GM21528 (cell line): ENCODE measurements around the gene CD81.
"Not testable (repeated sequence)": the region's sequence is repeated elsewhere in the genome, so short reads cannot be mapped to it uniquely, and the experiment has no call there.

ENCODE experiments used
- ATAC-seq: cut with Tn5 transposase; IDR thresholded peaks from one replicate; pipeline ENCODE4 v1.9.1; 2021; ENCODE audit warnings: mild to moderate bottlenecking, moderate library complexity; ENCODE audit not compliant: unreplicated experiment, low FRiP score

The CD81 gene

DNA sequence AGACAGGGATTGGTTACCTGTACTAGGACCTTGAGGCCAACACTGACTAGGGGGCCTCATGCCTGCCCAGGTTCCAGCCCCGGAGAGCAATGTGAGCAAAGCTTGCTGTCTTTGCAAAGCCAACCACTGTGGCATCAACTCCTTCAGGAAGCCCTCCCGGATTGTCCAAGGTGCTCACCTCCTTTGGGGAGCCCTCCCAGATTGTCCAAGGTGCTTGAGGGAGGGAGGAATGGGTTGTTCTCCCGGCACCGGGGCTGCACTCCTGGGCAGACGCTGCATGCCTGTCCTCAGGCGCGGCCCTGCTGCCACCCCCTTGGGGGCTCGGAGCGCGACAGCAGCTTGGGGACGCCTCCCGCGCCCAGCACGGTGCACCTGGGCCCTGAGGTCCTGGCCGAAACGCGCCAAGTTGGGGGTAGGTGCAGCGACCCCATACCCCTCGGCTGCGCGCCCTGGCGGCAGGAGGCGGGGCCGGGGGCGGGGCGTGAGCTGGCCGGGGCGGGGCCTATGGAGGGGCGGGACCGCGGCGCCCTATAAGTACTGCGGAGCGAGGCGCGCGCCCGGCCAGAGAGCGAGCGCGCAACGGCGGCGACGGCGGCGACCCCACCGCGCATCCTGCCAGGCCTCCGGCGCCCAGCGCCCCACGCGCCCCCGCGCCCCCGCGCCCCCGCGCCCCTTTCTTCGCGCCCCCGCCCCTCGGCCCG is at the start of gene CD81:
Gene CD81, plus strand, starts transcription at position 560 of the 701 bp plus-strand sequence. CDS start 240 bp downstream, outside the sequence.
- peak; percentile 51 for ATAC-seq

DNA sequence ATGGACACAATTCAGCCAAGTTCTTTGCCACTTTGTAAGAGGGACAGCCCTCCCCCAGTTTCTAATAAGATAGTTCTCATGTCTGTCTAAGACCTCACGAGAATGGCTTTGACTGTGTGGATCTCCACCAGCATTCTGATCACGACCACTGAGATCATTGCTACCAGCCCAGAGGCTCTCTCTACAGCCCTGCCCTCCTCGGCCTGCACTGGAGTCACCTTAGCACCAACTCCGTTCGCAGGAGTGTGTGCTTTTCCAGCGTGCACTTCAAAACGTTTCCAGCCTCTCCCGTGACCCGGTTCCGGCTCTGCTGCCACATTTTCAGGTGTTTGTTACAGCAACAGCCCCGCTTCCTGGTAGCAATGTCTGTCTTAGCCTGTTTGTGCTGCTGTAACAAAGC is 49.1 kb upstream of the CD81 start:
- ATAC-seq = no peak

- ATAC-seq = no peak
Measured at GRCh38 chr11:2328656-2329354, 48.3 kb upstream of the CD81 start.

DNA sequence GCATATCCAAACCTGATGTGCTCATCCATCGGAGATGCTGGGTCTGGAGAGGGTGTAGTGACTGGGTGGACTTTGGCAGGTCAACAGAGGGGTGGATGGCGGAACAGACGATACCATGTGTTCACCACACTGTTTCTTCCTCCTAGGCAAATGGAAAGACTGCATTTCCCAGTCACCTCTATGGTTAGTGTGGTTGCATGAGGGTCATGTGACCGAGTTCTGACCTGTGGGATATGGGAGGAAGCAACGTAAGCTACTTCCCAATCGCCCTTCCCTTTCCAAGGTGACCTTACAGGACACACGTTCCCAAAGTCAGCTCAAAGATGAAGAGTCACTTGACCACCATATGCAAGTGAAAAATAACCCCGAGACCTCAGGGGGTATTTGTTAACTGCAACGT is 47.6 kb upstream of the CD81 start:
- ATAC-seq = no peak

DNA sequence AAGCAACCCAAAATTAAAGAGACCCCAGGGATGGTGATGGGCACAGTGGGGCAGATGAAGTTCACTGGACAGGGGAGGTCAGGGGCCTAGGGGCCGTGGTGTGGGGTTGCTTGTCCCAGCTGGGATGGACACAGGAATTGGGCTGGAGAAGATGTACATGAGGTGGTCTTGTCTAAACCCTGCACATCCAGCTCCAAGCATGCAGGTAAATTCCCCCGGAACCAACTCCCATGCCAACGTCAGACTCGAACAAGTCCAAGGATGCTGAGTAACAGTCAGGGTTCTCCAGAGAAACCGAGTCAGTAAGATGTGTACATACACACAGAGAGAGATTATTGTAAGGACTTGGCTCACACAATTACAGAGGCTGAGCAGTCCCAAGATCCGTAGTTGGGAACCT is 46.4 kb upstream of the CD81 start:
- ATAC-seq = no peak

GRCh38 chr11:2331404-2331803 is 45.7 kb upstream of the CD81 start:
- ATAC-seq = no peak

GRCh38 chr11:2332569-2332968 is 44.5 kb upstream of the CD81 start:
- not testable (repeated sequence) for ATAC-seq

- ATAC-seq = not testable (repeated sequence)
Measured at GRCh38 chr11:2333486-2334205, 43.5 kb upstream of the CD81 start.

DNA sequence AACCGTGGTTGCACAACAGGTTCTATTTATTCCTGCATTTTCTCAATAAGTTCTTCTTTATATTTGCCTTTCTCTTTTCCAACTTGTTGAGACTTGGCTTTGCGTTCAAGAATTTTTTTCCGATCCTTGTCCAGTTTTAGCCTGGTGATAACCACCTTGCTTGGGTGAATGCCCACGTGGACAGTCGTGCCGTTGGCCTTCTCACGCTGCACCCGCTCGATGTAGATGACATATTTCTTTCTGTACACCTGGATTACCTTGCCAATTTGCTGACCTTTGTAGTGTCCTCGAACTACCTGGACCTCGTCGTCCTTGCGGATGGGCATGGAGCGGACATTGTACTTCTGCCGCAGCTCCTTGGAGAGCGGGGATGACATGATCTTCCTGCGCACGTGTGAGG is 41.8 kb upstream of the CD81 start:
- ATAC-seq = not testable (repeated sequence)

DNA sequence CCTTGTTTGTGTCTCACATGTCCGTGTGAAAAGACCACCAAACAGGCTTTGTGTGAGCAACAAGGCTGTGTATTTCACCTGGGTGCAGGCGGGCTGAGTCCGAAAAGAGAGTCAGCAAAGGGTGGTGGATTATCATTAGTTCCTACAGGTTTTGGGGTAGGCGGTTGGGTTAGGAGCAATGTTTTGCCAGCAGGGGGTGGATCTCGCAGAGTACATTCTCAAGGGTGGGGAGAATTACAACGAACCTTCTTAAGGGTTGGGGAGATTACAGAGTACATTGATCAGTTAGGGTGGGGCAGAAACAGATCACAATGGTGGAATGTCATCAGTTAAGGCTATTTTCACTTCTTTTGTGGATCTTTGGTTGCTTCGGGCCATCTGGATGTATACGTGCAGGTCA is 38.4 kb upstream of the CD81 start:
- not testable (repeated sequence) for ATAC-seq

DNA sequence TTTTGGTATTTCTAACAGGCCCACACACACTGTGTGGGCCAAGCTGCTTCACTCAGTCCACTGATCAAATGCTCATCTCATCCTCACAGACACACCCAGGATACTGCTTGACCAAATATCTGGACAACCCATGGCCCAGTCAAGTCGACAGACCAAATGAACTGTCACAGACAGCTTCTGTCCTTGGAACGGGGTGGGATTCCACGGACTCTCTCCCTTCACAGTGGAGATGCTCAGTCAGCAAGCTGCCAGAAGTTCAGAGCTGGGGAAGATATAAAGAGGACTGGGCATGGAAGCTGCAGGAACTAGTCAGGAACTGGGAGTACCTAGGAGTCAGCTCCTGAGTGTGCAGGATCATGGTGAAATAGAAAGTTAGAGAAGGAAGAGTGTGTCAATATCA is 34.6 kb upstream of the CD81 start:
- no peak for ATAC-seq

DNA sequence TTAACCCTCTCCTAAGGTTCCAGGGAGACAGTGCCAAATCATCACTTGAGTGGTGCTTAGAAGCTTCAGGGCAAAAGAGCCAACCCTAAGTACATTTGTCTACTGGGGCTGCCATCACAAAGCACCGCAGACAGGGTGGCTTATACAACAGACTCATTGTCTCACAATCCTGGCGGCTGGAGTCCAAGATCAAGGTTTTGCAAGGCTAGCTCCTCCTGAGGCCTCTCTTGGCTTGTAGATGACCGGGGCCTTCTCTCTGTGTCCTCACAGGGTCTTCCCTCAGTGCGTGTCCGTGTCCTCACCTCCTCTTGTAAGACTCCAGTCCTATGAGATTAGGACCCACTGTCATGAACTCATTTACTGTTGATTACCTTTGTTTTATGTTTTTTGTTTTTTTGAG is 34.1 kb upstream of the CD81 start:
- ATAC-seq = no peak

DNA sequence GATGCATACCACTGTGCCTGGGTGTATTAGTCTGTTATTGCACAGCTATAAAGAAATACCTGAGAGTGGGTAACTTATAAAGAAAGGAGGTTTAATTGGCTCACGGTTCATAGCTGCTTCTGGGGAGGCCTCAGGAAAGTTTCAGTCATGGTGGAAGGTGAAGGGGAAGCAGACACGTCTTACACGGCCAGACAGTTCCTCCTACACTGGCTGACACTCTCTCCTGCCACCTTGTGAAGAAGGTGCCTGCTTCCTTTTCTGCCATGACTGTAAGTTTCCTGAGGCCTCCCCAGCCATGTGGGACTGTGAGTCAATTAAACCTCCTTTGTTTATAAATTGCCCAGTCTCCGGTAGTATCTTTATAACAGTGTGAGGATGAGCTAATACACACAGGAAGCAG is 33.6 kb upstream of the CD81 start:
- no peak for ATAC-seq

- ATAC-seq = no peak
Measured at GRCh38 chr11:2345050-2345449, 32.1 kb upstream of the CD81 start.

- no peak for ATAC-seq
Measured at GRCh38 chr11:2346014-2346413, 31.1 kb upstream of the CD81 start.

GRCh38 chr11:2346586-2347307 is 30.4 kb upstream of the CD81 start:
- no peak for ATAC-seq

DNA sequence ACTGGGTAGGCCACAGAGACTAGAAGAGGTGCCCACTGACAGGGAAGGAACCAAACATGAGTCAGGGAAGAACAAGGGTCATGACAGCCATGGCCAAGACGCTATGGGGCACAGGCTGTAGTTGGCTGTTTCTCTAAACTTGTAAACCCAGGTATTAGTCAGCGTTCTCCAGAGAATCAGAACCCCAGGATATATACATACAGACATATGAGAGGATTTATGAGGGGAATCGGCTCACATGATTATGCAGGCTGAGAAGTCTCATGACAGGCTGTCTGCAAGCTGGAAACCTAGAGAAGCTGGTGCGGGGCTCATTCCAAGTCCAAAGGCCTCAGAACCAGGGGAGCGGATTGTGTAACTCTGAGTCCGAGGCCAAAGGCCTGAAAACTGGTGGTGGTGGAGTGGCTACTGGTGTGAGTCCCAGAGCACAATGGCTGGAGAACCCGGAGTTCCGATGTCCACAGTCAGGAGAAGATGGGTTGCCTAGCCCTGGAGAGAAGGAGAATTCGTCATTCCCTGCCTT is 29.7 kb upstream of the CD81 start:
- ATAC-seq = no peak

GRCh38 chr11:2348986-2349385 is 28.1 kb upstream of the CD81 start:
- no peak for ATAC-seq

- no peak for ATAC-seq
Measured at GRCh38 chr11:2351701-2352100, 25.4 kb upstream of the CD81 start.

DNA sequence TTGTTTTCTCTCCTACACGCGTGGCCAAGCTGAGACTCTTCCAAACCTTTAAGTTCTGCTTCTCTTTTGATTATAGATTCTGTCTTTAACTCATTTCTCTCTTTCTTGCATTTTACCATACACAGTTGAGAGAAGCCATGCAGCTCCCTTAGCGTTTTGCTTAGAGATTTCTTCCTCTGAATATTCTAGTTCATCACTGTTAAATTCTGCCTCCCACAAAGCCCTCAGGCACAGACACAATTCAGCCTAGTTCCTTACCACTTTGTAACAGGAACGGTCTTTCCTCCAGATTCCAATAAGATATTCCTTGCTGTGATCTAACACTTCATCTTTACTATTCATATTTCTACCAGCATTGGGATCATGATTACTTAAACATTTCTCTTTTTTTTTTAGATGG is 24.7 kb upstream of the CD81 start:
- no peak for ATAC-seq
